GM18526 (cell line): ENCODE data around the gene UBE2J2.

Source experiments
- POLR2A ChIP-seq: IDR thresholded peaks from 3 replicates; pipeline ENCODE4 v1.6.1; 2011; ENCODE audit not compliant: insufficient read length; ENCODE audit errors: extremely low read depth

UBE2J2 gene

DNA sequence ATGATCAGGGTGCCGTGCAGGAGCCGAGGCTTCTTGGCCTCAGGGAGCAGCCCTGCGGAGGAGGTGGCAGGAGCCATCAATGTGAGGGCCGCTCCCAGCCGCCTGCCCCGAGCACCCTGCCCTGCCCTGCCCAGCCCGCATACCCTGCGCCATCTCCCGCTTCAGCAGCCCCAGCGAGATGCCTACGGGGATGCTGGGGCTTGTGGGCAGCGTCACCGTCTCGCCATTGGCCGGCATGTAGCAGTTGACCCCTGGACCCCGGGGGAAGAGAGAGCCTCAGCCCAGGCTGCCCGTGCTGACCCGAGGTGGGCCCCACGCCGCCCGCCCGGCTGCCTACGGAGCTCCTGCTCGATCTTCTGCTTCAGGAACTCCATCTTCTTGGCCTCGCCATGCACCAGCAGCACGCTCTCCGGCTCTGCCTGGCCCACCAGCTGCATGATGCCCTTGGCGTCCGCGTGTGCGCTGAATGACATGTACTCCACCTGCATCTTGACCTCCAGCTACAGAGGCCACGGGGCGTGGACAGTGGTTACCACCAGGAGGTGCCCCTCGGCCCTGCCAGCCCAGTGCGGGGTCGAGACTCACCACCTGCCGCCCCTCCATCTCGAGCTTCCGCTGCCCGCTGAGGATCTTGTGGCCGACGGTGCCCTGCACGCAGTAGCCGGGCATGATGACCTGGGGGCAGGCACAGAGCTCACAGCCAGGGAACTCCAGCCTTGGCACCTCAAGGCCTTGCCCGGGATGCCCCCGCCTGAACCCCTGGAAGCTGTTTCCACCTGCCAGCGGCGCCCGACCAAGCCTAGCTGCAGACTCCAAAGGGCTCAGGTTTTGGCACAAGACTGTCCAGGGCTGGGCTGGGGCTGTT, 39.0 kb upstream of the UBE2J2 start:
- no peak for TF ChIP-seq POLR2A

DNA sequence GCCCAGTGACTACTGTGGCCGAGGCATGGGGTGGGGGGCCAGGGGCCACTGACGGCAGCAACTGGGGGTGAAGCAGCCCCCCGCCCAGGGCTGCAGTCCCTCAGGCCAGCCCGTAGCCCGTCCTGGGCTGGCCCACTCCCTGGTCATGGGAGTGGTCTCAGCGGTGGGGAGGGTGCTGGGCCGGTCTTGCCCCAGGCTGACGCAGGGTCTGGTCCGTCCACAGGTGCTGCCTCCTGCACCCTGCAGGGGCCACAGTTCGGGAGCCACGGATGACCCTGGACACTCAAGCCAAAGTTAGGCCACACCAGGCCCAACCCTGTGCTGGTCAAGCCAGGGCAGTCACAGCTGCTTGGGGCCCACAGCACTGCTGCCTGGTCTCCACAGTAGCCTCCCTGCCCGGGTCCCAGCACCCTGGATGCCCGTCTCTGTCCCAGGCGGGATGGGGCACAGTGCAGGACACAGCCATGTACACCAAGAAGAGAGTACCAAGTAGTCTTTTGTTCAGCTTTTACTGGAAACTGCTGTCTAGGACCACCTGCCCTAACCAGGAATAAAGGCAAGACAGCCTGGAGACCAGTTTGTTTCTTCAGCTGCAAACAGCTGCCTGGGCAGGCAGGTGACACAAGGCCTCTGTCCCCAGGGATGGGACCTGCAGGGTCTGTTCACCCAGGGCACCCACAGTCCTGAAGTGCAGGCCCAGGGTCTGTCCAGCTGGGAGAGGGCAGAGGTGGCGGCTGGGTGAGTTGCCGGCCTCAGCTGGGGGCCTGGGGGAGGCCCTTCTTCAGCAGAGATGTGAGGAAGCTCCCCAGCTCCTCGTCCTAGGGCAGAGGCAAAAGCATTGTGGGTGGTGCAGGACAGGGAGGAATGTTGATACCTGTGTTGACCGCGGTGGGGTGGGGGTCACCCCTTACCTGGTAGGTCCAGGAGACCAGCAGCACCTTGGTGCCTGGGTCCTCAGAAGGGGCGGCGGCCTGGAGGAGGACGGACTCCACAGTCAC, 37.8 kb upstream of the UBE2J2 start:
- TF ChIP-seq POLR2A = no peak

DNA sequence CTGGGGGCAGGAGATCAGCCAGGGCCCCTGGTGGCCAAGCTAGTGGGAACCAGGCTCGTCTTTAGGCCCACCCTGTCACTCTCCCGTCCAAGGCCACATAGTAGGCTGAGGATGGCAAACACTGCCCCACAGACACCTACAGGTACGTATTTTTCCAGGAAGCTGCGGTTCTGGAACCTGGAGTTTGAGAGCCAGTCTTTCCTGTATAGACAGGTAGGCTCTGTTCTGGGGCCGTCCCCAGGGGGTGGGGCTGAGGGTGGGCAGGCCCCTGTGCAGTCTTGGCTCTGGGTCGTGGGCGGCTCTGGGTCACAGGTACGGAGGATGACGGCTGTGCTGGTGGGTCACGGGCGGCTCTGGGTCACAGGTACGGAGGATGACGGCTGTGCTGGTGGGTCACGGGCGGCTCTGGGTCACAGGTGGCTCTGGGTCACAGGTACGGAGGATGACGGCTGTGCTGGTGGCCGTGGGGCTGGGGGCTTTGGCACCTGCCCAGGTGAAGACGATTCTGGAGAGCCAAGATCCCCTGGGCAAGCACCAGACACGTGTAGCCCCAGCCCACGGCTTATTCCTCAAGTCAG, 36.9 kb upstream of the UBE2J2 start:
- TF ChIP-seq POLR2A = no peak

DNA sequence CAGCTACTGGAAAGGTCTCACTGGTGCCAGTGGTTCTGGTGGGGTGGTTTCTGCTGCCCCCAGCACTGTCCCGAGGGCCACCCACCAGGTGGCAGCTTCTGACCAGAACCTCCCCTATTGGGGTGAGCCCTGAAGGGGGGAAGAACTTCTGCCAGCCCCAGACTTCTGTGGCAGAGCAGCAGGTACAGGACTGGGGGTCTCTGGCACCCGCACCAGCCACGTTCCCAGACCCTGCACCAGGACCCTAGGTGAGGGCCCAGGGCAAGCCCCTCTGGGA, 36.4 kb upstream of the UBE2J2 start:
- TF ChIP-seq POLR2A = no peak

DNA sequence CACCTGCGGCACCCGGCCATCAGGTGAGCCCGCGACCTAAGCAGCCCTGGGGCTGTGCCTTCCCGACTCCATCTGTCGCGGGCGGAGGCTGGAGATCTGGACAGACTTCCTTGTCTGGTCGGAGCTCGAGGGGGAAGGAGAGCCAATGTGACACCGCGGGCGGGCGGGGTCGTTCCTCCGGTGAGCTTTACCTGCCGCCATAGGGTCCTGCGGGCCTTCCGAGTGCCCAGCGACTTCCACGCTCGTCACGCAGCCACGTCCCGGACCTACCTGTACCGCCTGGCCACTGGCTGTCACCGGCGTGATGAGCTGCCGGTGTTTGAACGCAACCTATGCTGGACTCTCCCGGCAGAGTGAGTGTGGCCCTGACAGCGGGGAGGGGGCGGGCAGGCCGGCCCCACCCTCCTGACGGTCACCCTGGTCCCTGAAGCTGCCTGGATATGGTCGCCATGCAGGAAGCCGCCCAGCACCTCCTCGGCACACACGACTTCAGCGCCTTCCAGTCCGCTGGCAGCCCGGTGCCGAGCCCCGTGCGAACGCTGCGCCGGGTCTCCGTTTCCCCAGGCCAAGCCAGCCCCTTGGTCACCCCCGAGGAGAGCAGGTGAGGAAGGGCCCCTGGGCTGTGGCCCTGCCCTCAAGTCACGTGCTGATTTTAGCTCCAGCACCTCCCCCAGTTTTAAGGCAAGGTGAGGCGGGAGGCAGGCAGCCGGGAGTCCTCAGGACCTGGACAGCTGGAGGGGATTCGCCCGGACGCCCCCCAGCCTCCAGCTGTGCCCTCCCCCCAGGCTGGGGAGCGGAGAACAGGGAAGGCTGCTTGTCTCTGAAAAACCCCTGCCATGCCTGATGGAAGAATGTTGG, 35.8 kb upstream of the UBE2J2 start:
- no peak for TF ChIP-seq POLR2A

DNA sequence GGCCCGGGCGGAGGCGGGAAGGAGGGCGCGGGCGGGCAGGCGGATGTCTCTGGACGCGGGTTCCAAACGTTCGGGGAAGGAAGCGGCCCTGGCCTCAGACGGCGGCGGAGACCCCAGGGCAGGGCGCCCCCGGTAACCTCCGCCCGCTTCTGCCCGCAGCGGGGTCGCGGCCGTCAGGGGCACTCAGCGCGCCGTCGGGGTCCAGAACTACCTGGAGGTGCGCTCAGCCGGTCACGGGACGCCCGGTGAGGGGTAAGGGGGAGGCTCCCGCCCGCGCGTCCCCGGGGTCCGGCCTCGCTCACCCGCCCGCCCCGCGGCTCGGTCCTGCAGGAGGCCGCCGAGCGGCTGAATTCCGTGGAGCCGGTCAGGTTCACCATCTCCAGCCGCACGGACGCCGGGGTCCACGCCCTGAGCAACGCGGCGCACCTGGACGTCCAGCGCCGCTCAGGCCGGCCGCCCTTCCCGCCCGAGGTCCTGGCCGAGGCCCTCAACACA, 35.1 kb upstream of the UBE2J2 start:
- no peak for TF ChIP-seq POLR2A

DNA sequence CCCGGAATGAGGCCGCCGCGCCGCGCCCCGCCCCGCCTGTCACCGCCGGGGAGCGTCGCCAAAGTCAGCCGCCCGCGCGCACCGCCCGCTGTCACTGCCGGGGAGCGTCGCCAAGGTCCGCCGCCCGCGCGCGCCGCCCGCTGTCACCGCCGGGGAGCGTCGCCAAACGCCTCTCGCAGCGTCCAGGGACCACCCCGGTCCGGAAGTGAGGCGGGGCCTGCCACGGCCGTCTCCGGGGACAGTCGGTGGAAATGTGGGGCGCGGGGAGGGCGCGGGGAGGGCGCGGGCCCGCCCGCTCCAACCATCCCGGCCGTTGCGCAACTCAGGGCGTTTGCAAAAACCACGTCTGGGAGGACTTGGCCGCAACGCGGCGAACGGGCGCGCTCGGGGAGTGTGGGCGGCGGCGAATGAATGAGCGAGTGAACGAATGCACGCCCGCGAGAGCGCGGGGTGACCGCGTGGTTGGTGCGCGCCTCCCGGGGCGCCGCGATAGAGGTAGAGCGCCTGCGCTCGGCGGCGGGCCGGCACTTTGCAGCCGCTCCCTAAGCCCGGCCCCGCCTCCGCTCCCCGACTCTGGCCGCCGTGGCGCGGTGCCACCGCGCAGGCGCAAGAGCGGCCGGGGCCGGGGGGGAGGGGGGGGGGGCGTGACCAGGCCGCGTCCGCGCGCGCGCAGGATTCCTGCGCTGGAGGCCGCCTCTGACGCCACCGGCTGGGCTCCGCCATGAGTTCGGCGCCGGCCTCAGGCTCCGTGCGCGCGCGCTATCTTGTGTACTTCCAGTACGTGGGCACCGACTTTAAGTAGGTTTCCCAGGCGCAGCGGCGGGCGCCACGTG, 34.5 kb upstream of the UBE2J2 start, which contains the start of the genes ACAP3 and PUSL1:
Gene ACAP3 (minus strand): TSS at position 8 of the 833 bp plus-strand sequence. CDS start 115 bp downstream, outside the sequence.
Gene PUSL1 (plus strand): TSS at position 675 of the 833 bp plus-strand sequence. CDS start 47 bp downstream, at position 722.
- TF ChIP-seq POLR2A = peak; percentile 2

DNA sequence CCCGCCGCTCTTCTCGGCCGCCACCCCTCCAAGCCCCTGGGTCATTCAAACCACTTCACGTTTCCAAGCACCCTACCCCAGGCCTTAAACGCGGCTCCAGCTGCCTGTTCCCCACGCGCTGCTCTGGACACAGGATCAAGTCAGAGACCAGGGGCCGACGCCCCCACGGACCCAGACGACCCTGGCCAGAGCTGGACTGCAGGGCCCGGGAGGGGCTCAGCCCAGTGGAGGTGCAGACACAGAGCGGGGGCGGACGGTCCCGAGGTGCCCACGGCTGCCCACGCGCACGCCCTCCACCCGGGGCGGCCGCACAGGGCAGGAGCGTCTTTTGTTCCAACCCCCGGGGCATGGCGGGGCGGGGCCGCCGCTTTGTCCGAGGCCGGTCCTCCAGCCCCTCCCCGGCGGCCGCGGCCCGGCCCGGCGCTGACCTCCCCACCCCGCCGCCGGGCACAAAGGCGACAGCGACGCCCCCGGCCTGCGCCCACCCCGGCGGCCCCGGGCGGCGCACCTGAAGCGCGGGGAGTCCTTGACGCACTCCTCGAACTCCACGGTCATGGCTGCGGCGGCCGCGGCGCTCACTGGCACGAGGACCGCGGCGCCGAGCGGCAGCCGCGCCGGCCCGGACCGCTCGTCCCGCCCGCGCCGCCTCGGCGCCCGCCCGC, 33.7 kb upstream of the UBE2J2 start:
- peak; percentile 16 for TF ChIP-seq POLR2A

DNA sequence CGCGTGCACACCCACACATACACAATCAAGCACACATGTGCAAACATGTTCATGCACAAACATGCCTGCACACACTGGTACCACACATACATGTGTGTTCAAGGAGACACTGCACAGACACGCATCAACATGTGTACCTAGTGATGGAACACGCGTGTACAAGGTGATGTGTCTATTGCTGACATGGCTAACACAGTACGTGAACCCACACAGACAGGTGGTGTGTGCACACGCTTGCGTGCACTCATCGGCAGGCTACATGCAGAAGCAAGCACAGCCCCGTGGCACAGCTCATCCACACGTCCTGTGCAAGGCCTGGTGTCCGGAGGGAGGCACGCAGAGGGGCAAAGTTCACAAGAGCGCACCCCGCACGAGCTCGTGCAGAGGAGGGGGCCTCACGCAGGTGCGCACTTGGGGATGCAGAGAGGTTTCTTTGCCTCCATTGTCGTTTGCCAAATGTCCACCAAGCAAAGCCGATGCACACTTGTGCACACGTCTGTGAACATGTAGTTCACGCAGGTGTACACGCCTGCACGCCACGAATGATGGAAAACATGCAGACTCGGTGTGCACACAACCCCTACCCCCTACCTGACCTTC, 33.1 kb upstream of the UBE2J2 start:
- no peak for TF ChIP-seq POLR2A

DNA sequence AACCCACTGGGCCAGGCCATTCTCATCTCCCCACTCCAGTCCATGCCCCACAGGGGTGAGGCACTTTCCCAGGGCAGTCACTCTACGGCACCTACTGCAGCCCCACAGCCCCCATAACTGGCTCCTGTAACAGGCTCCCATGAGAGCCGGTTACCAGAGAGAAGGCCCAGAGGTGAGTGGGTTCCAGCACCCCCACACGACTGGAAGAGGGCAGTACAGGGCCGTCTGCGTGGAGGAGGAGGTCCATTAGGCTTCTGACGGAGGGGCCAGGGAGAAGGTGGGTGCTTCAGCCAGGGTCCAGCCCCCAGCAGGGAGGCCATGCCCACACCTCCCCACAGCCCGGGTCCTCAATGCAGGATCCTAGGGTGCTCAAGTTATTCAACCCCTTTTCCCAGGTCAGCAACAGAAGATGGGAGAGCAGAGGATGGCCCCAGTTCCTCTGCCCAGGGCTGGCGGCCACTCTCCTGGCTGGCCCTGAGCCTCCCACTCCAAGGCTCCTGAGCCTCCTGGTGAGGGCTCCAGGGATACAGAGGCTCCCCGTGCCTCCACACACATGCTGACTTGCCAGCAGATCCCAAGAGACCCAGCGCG, 32.5 kb upstream of the UBE2J2 start:
- no peak for TF ChIP-seq POLR2A

DNA sequence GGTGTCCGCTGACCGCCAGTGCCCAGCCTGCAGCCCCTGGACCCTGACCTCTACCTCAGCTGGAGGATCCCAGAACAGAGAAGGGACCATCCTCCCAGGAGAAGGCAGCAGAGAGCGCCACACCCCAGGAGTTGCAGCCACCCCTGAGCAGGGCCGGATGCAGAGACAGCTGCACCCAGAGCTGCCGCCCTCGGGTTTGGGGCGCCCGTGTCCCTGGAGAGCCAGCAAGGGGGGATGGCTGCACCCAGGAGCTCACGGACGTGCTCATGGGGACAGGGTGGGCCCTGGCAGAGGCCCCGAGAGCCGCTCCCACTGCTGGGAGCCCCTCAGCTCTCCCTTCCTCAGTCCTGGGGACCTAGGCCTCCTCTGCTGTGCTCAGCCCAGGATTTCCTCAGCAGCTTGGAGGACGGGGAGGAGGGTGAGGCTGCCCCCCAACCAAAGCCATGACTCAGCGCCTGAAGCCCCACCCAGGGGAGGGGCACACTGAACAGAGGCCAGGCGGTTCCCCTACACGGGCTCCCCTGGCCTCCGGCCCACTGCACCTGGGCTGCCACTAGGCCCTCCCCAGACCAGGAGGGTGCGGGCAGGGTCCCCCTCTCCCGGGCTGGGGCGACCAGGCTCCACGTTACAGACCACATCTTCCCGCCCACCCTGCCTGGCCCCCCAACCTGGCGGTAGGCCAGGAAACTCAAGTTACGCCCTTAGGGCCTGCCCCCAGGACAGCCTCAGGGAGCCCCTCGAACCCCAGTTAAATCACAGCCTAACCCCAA, 31.8 kb upstream of the UBE2J2 start:
- peak; percentile 16 for TF ChIP-seq POLR2A
